ENCODE data around the gene EIPR1. TPM values are rescaled to one million over a fixed set of nuclear protein-coding genes. Genes with fewer than 3 reads are reported as not detected.
A peak's percentile ranks its signal among the peaks of the same experiment; 100 is the strongest.

EIPR1 gene
- total and polyA plus RNA-seq, 2 of the 13 experiments (the other 11 are each of a cell fraction or from before 2014, with no cell fraction given), result 70.0 to 96.3 TPM

- TF ChIP-seq, protein P1, sequence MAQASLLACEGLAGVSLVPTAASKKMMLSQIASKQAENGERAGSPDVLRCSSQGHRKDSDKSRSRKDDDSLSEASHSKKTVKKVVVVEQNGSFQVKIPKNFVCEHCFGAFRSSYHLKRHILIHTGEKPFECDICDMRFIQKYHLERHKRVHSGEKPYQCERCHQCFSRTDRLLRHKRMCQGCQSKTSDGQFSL (CRISPR knock-in tag; IDR thresholded peaks at IDR 0.05), result no peak
- TF ChIP-seq, protein P2, sequence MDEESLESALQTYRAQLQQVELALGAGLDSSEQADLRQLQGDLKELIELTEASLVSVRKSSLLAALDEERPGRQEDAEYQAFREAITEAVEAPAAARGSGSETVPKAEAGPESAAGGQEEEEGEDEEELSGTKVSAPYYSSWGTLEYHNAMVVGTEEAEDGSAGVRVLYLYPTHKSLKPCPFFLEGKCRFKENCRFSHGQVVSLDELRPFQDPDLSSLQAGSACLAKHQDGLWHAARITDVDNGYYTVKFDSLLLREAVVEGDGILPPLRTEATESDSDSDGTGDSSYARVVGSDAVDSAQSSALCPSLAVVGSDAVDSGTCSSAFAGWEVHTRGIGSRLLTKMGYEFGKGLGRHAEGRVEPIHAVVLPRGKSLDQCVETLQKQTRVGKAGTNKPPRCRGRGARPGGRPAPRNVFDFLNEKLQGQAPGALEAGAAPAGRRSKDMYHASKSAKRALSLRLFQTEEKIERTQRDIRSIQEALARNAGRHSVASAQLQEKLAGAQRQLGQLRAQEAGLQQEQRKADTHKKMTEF (CRISPR knock-in tag; IDR thresholded peaks at IDR 0.05), result peak; percentile 97
- TF ChIP-seq ATF3 (CRISPR knock-in tag; IDR thresholded peaks at IDR 0.05) (peak; percentile 45; the same call in 1 of the 2 replicates), TSC22D2 (CRISPR knock-in tag; IDR thresholded peaks at IDR 0.05; ENCODE audit: borderline replicate concordance) (no peak), KLF6 (CRISPR knock-in tag; IDR thresholded peaks at IDR 0.05) (peak; percentile 46; the same call in 1 of the 2 replicates), NCOA2 (CRISPR knock-in tag; IDR thresholded peaks at IDR 0.05) (peak; percentile 57; the same call in 1 of the 2 replicates), AGO1 (IDR thresholded peaks at IDR 0.05; ENCODE audit: low read depth, low read length, poor library complexity, severe bottlenecking) (peak; percentile 72), ZFP36L2 (CRISPR knock-in tag; IDR thresholded peaks at IDR 0.05) (peak; percentile 61; the same call in 1 of the 2 replicates), SIN3B (IDR thresholded peaks at IDR 0.05; ENCODE audit: low read length) (peak; percentile 80), ZNF83 (CRISPR knock-in tag; IDR thresholded peaks at IDR 0.05; ENCODE audit: borderline replicate concordance) (no peak), SIN3A (IDR thresholded peaks at IDR 0.05; ENCODE audit: borderline replicate concordance, low read depth, low read length) (peak; percentile 99), TOE1 (CRISPR knock-in tag; IDR thresholded peaks at IDR 0.05) (peak; percentile 94), TBP (CRISPR knock-in tag; IDR thresholded peaks at IDR 0.05) (no peak), ZEB1 (IDR thresholded peaks at IDR 0.05; ENCODE audit: insufficient replicate concordance, low read depth) (peak; percentile 23), ZNF333 (CRISPR knock-in tag; IDR thresholded peaks at IDR 0.05; ENCODE audit: borderline replicate concordance) (peak; percentile 57; the same call in 1 of the 2 replicates), EHMT2 (IDR thresholded peaks at IDR 0.05; ENCODE audit: borderline replicate concordance, low read depth, low read length) (peak; percentile 51), ZNF329 (CRISPR knock-in tag; IDR thresholded peaks at IDR 0.05; ENCODE audit: low read depth) (peak; percentile 83; the same call in 1 of the 2 replicates), RFX5 (IDR thresholded peaks at IDR 0.05; ENCODE audit: low read depth, low read length) (no peak; the same call in 1 of the 2 replicates)
- TF ChIP-seq, protein P3, sequence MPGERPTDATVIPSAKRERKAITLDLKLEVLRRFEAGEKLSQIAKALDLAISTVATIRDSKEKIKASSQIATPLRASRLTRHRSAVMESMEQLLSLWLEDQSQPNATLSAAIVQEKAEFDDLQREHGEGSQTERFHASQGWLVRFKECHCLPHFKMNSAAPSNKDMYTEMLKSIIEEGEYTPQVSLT (CRISPR knock-in tag; IDR thresholded peaks at IDR 0.05; ENCODE audit: borderline replicate concordance, low read depth), result no peak
- TF ChIP-seq, protein P4, sequence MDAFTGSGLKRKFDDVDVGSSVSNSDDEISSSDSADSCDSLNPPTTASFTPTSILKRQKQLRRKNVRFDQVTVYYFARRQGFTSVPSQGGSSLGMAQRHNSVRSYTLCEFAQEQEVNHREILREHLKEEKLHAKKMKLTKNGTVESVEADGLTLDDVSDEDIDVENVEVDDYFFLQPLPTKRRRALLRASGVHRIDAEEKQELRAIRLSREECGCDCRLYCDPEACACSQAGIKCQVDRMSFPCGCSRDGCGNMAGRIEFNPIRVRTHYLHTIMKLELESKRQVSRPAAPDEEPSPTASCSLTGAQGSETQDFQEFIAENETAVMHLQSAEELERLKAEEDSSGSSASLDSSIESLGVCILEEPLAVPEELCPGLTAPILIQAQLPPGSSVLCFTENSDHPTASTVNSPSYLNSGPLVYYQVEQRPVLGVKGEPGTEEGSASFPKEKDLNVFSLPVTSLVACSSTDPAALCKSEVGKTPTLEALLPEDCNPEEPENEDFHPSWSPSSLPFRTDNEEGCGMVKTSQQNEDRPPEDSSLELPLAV (CRISPR knock-in tag; conservative IDR thresholded peaks at IDR 0.05; ENCODE audit: low read depth), result no peak
- TF ChIP-seq, protein P5, sequence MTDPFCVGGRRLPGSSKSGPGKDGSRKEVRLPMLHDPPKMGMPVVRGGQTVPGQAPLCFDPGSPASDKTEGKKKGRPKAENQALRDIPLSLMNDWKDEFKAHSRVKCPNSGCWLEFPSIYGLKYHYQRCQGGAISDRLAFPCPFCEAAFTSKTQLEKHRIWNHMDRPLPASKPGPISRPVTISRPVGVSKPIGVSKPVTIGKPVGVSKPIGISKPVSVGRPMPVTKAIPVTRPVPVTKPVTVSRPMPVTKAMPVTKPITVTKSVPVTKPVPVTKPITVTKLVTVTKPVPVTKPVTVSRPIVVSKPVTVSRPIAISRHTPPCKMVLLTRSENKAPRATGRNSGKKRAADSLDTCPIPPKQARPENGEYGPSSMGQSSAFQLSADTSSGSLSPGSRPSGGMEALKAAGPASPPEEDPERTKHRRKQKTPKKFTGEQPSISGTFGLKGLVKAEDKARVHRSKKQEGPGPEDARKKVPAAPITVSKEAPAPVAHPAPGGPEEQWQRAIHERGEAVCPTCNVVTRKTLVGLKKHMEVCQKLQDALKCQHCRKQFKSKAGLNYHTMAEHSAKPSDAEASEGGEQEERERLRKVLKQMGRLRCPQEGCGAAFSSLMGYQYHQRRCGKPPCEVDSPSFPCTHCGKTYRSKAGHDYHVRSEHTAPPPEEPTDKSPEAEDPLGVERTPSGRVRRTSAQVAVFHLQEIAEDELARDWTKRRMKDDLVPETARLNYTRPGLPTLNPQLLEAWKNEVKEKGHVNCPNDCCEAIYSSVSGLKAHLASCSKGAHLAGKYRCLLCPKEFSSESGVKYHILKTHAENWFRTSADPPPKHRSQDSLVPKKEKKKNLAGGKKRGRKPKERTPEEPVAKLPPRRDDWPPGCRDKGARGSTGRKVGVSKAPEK (CRISPR knock-in tag; IDR thresholded peaks at IDR 0.05; ENCODE audit: borderline replicate concordance), result no peak
Observed at GRCh38 chr2:3377612-3378432, at the start of gene EIPR1 (continued).

All from HepG2 (cell line).